ENCODE results near the gene DCTN2.
"Not testable (repeated sequence)": the region's sequence is repeated elsewhere in the genome, so short reads cannot be mapped to it uniquely, and the experiment has no call there.

DCTN2 gene

GRCh38 chr12:57564178-57564740 is 17.3 kb upstream of the DCTN2 start:
- TF ChIP-seq CTCF (IDR thresholded peaks at IDR 0.05; ENCODE audit: low read depth, low read length), result no peak
- no peak for DNase-seq (ENCODE audit: low read depth in 2 of 2)
- no peak overlapping the region for H3K4me3 ChIP-seq (replicated peaks in 1 of 2; ENCODE audit: low read depth in 2 of 2, low read length in 2 of 2)

- TF ChIP-seq CTCF (IDR thresholded peaks at IDR 0.05; ENCODE audit: low read depth, low read length), result no peak
- no peak for DNase-seq (ENCODE audit: low read depth in 2 of 2)
- H3K4me3 ChIP-seq (replicated peaks in 1 of 2; ENCODE audit: low read depth in 2 of 2, low read length in 2 of 2), result no peak overlapping the region
Observed at GRCh38 chr12:57563358-57563757, 16.4 kb upstream of the DCTN2 start.

GRCh38 chr12:57561117-57561516 is 14.1 kb upstream of the DCTN2 start:
- not testable (repeated sequence) for H3K4me3 ChIP-seq (replicated peaks in 1 of 2; ENCODE audit: low read depth in 2 of 2, low read length in 2 of 2)
- DNase-seq (ENCODE audit: low read depth in 2 of 2), result peak; percentile 18 to 19

- TF ChIP-seq CTCF (IDR thresholded peaks at IDR 0.05; ENCODE audit: low read depth, low read length), result no peak
- DNase-seq (ENCODE audit: low read depth in 2 of 2), result no peak
- no peak overlapping the region for H3K4me3 ChIP-seq (replicated peaks in 1 of 2; ENCODE audit: low read depth in 2 of 2, low read length in 2 of 2)
Observed at GRCh38 chr12:57560516-57560915, 13.5 kb upstream of the DCTN2 start.

- H3K4me3 ChIP-seq (replicated peaks in 1 of 2; ENCODE audit: low read depth in 2 of 2, low read length in 2 of 2), result no peak overlapping the region
- DNase-seq (ENCODE audit: low read depth in 2 of 2), result no peak
- no peak for TF ChIP-seq CTCF (IDR thresholded peaks at IDR 0.05; ENCODE audit: low read depth, low read length)
Observed at GRCh38 chr12:57558864-57559263, 11.9 kb upstream of the DCTN2 start.

GRCh38 chr12:57554897-57555296 is 7.9 kb upstream of the DCTN2 start:
- no peak overlapping the region for H3K4me3 ChIP-seq (replicated peaks in 1 of 2; ENCODE audit: low read depth in 2 of 2, low read length in 2 of 2)
- DNase-seq (ENCODE audit: low read depth in 2 of 2), result no peak
- no peak for TF ChIP-seq CTCF (IDR thresholded peaks at IDR 0.05; ENCODE audit: low read depth, low read length)

GRCh38 chr12:57554453-57554852 is 7.5 kb upstream of the DCTN2 start:
- no peak for TF ChIP-seq CTCF (IDR thresholded peaks at IDR 0.05; ENCODE audit: low read depth, low read length)
- DNase-seq (ENCODE audit: low read depth in 2 of 2), result no peak
- no peak overlapping the region for H3K4me3 ChIP-seq (replicated peaks in 1 of 2; ENCODE audit: low read depth in 2 of 2, low read length in 2 of 2)

Measured in cardiac fibroblast (primary cell).